Activated CD4-positive, alpha-beta T cell treated with anti-CD3 and anti-CD28 coated beads, Interleukin-2, Interleukin-4, amounts not matched to agents 100 ng/mL and 50 ng/mL, durations not matched to agents 16 hours and 8 hours (primary cell): Measurements from ENCODE around the gene TRIP6.
"Not testable (repeated sequence)": the region's sequence is repeated elsewhere in the genome, so short reads cannot be mapped to it uniquely, and the experiment has no call there.

Experiments
- DNase-seq: peaks from one replicate; pipeline ENCODE4 v3.0.0-alpha.2; 2020; ENCODE audit warnings: low spot score

TRIP6 gene

GRCh38 chr7:100890653-100891567 lies 23.7 kb downstream of the TRIP6 start:
- no peak for DNase-seq

- no peak for DNase-seq
These were observed 24.5 kb downstream of the TRIP6 start for GRCh38 chr7:100891568-100892247.

DNA sequence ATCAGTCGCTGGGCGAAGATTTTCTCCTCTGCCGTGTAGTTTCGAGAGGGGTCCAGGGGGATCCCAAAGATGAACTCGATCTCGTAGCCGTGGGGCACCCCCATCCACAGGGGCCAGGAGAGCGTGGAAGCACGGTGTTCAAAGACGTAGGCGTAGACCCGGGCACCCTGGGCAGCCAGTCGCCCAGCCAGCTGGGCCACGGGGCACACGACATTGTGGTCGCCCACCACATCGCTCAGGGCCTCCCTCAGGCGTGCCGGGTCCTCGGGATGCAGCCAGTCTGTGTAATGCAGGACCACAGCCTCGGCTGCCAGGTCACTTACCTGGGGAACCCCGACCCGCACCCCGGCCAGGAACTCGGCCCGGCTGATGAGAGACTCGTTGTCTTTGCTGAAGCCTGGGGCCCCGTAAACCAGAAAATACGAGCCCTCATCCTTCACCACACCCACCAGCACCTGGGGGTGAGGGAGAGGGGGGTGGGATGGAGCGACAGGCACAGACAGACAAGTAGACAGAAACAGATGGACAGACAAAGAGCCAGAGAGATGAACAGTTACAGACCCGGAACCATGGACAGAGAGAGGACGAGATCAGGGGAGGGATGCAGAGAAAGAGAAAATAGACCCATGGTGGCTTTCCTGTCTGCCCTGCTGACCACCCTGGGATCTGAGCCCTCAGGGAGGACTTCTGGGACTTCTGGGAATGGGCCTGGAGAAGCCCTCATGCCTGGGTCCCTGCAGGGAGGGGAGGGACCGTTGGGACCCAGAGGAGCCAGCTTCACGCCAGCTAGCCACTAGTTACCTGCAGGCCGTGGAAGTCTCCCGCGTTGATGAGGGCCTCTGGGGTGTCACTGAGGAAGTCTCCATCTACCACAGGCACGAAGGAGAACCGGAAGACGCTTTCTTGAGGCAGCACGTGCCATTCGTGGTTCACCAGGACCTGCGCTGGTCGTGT lies 25.5 kb downstream of the TRIP6 start:
- no peak for DNase-seq

GRCh38 chr7:100893318-100893895 lies 26.2 kb downstream of the TRIP6 start:
- no peak for DNase-seq

DNA sequence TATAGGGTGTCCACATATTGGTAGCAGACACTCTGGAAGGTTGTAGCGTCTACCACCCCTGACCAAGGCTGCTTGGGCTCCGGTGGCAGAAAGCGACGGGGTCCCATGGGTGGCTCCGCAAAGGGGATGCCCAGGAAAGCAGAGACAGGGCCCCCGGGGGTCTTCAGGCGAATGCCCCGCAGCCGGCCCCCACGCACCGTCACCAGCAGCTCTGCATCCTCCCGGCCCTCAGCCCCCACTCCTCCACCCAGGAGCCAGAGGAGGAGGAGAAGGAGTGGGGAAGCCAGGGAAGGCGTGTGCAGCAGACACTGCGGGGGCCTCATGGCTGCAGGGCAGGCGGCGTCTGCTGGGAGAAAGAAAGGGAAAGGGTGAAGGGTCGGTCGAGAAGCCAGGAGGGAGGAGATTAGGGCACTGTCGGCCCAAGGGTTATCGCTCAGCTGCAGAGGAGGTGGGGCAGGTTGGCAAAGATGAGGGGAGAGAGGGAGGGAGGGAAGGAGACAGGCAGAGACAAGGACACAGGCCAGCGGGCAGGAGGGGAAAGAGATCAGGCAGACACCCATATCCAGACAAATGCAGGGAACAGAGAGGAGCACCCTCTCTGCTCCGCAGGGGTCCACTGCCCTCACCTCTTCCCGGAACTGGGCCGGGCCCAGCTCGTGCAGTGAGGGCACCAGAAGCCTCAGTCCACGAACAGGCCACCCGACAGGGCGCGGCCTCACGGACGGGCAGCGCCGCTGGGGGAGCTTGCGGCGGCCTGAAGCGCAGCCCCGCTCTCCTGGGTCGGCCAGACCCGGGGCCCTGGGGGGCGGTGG lies 26.9 kb downstream of the TRIP6 start:
- no peak for DNase-seq

DNA sequence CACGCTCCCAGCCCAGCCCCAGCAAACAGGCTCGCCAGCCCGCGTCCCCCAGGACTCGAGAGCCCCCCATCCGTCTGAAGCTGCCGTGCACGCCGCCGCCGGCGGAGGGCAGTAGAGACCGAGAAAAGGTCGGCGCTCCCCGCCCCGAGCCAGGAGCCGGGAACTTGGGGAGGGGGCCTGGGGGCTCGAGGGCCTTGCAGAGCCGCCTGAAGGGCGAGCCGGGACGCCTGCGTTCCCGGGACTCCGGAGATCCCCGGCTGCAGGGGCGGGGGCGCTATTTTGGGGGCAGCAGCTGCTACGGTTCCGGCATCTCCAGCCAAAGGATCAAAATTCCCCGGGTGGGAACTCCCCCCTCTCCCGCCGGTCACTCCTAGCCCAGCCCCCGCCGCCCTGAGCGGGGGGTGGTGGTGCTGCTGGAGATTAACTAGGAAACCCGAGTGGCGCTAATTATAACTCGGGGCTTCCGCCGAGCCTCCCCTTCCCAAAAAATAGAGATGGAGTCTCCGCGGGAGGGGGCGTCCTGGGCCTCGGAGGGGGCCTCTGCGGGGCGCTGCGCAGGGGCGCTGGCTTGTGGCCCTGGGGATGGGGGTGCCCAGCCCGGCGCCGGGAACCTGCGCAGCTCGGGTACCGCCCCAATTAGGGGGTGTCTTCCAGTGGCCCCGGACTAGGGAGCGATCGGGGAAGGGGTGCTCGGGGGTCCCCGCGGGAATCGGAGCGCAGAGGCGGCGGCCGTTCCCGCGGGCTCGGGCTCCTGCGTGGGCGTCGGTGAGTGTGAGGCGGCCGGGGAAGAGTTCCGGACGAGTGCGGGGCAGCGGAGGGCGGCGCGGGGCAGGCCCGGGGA lies 27.9 kb downstream of the TRIP6 start:
- peak; percentile 42 for DNase-seq

DNA sequence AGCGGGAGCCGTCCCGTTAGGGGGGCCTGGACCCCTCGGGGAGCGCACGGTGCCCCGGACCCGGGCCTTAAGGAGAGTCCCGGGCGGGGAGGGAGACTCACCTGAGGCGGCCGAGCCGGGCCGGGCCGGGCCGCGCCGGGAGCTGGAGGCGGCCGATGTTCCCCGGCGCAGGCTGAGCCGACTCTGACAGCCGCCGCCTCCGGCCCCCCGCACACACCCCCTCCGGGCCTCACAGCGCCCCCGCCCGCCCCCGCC lies 28.4 kb downstream of the TRIP6 start, which contains the start of gene ACHE:
ACHE (minus strand) TSS at position 188 of the 255 bp plus-strand sequence. CDS start 1,656 bp downstream, outside the sequence.
- DNase-seq: no peak

DNA sequence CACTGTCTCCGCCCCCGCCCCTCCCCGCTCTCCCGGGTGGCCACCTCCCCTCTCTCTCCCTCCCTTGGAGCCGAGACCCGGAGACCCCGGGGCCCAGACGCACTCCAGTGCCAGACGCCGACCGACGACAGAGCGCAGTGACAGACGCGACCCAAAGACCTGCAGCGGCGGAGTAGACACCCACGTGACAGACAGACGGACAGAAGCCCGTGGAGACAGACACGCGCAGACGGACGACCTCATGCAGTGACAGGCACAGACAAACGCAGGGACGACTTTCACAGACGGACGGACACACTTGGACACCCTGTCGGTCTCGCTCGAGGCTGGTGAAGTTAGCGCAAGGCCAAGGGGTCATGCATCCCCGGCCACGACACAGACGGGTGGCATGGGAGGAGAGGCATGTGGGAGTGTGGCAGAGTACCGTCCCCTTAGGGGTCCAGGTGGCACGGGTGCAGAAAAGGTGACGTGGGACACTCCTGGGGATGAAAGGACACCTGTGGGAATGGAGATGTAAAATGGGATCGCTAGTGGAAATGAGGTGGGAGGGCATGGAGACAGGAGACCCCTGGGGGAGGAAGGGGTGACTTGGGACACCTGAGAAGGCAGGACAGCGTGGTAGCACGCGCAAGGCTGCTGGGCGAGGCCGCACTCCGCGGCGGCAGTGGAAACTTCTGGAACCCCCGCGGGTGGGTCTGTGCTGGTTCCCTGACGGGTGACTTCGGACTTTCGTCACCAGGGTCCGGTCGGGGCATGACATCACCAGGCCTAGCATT lies 29.0 kb downstream of the TRIP6 start:
- peak; percentile 16 for DNase-seq

GRCh38 chr7:100896732-100897608 lies 29.8 kb downstream of the TRIP6 start:
- DNase-seq: peak; percentile 41

DNA sequence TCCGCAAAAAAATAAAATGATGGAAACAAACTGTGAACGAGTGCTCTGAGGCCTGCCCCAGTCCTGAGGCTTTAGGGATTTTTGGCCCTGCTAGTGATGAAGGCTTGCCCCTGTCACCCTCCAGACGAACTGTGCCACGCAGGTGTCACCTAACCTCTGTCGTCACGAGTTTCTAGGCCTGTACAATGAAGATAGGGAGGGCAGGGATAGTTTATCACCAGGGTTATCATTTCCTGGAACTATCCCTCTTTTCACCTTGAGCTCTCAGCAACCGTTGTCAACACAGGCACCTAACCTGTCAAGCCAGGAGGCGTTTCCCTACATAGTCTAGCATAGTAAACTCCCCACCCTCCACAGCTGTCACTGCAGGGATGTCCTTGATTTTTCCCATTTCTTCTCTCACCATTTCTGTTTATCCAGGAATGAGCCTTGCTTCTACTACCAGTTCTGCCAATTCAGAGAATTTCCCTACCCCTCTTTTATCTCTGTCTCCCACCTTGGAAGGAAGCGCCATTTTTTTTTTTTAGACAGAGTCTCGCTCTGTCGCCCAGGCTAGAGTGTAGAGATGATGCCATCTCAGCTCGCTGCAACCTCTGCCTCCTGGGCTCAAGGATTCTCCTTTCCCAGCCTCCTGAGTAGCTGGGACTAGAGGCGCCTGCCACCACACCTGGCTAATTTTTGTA lies 30.7 kb downstream of the TRIP6 start:
- DNase-seq: no peak

DNA sequence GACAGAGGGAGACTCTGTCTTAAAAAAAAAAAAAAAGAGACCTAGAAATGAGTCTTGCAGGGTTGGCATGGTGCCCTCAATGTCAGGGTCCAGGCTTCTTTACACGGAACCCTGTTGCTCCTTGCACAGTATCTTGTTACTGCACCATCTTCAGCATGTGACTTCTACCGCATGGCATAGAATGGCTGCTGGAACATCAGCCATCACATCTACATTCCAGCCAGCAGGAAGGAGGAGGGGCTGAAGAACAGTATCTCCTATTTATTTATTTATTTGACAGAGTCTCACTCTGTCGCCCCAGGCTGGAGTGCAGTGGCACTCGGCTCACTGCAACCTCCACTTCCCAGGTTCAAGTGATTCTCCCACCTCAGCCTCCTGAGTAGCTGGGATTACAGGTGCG lies 32.2 kb downstream of the TRIP6 start:
- no peak for DNase-seq

DNA sequence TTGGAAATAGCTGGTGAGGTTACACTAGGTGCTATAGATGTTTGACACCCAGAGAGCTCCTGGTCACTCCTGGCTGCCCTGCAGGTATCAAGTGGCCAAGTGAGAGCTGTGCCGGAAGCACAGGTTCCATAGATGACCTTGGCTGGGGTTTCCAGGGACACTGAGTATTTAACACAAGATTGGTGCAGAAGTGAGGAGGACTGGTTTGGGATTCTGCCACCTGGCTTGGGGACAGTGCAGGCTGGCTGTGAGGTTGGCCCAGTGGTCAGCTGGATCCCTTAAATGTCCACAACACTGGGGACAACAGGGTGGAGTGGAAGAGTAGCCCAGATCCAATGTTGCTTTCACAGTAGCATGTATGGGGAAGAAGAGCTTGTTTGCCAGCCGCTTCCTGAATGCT lies 33.8 kb downstream of the TRIP6 start:
- no peak for DNase-seq

DNA sequence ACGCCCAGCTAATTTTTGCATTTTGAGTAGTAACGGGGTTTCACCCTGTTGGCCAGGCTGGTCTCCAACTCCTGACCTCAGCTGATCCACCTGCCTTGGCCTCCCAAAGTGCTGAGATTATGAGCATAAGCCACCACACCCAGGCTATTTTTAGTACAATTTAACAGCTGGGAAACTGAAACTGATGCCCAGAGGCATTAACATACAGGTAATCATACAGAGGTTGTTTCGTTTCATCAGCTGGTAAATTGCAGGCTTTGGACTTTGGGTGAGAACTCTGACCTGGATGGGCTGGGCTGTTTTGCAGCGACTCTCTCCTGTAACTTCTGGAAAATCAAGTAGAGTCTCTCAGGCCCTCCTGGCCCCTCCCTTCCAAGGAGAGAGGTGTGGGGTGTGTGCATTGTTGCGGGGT lies 34.7 kb downstream of the TRIP6 start:
- no peak for DNase-seq

GRCh38 chr7:100902638-100903037 lies 35.5 kb downstream of the TRIP6 start:
- DNase-seq: no peak

- DNase-seq: no peak
These were observed 41.3 kb downstream of the TRIP6 start for GRCh38 chr7:100908512-100908911.

GRCh38 chr7:100910443-100910842 lies 43.3 kb downstream of the TRIP6 start:
- DNase-seq: not testable (repeated sequence)

DNA sequence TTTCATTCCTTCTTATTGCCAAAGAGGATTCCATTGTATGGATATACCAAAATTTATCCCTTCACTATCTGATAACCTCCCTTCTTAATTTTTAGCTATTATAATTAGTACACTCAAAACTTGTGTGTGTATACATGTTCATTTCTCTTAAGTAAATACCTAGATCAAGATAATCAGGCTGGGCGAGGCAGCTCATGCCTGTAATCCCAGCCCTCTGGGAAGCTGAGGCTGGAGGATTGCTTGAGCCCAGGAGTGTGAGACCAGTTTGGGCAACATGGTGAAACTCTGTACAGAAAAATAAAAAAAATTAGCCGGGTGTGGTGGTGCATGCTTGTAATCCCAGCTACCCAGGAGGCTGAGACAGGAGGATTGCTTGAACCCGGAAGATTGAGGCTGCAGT lies 44.3 kb downstream of the TRIP6 start:
- DNase-seq: no peak
